Thoracic aorta (tissue), 2 donors: ENCODE data around the gene KIAA0232. TPM values are rescaled to one million over a fixed set of nuclear protein-coding genes. Genes with fewer than 3 reads are reported as not detected.

Source experiments
- ATAC-seq: fragments of 150-250 bp; one replicate; pipeline ENCODE4 v1.8.0; 2017; ENCODE audit warnings: low read depth; ENCODE audit not compliant: insufficient number of reproducible peaks, low FRiP score
- DNase-seq: peaks from one replicate; pipeline ENCODE4 v3.0.0-alpha.2; 2020; ENCODE audit warnings: low spot score
- H3K27ac ChIP-seq, 2 donors: fragments of 200-600 bp; sonication (generic); 1 replicate in 1 of 2; 2 replicates in 1 of 2; pipeline ENCODE4 v1.5.1; 2016; ENCODE audit warnings: mild to moderate bottlenecking in 2 of 2, moderate library complexity in 2 of 2
- H3K27me3 ChIP-seq: fragments of 200-600 bp; sonication (generic); replicated peaks from 2 replicates; pipeline ENCODE4 v1.6.0; 2016; ENCODE audit warnings: mild to moderate bottlenecking; ENCODE audit not compliant: insufficient read depth
- H3K36me3 ChIP-seq: fragments of 200-600 bp; sonication (generic); one replicate; pipeline ENCODE4 v1.5.1; 2016
- H3K4me1 ChIP-seq, 2 donors: fragments of 200-600 bp; sonication (generic); 1 replicate in 1 of 2; 2 replicates in 1 of 2; pipeline versions ENCODE4 v1.5.1 to v1.6.0; 2016; ENCODE audit warnings: low read depth in 2 of 2, mild to moderate bottlenecking in 1 of 2; ENCODE audit not compliant: control insufficient read depth in 1 of 2
- H3K4me3 ChIP-seq: fragments of 200-600 bp; sonication (generic); 2 replicates; pipeline ENCODE4 v1.5.1; 2016; ENCODE audit warnings: mild to moderate bottlenecking
- H3K9me3 ChIP-seq: fragments of 200-600 bp; sonication (generic); 2 replicates; pipeline ENCODE4 v1.5.1; 2016
- CTCF ChIP-seq: fragments of 200-600 bp; sonication (generic); IDR thresholded peaks from one replicate; pipeline ENCODE4 v1.5.1; 2019; ENCODE audit warnings: antibody characterized with exemption
- total RNA-seq, 2 donors: library from RNA; depleted of rRNA; stranded (reverse); fragments of >200 nt; gene quantifications; one replicate each; pipeline versions ENCODE4 v1.1.0 to v1.2.3, GENCODE V29; 2016

KIAA0232 gene
- total RNA-seq, 2 donors from 2014 or later = 56.9 to 80.8 TPM

DNA sequence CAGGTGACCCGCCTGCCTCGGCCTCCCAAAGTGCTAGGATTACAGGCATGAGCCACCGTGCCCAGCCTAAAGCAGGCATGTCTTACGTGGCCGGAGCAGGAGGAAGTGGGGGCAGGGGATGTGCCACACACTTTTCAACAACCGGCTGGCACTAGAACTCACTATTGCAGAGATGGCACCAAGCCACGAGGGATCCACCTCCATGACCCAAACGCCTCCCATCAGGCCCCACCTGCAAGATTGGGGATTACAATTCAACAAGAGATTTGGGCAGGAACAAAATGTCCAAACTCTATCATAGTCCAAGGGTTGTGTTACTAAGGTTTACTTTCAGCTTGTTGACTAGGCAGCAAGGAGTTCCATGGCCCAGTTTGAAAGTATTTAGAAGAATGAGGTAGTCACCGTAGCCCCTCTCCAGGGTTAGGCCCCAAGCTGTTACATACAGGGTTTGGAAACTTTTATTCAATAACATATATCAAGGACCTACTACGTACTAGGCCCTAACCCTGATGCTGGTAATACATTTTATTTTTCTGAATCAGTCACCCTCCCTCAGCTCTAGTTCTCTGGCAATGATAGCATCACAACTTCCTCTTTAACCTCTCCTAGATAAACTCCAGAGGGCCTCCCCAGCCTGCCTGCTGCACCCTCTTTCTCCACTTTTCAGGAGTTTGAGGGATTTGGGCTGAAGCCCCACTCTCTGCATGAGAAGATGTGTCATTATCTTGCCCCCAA, 109.1 kb downstream of the KIAA0232 start:
- TF ChIP-seq CTCF = no peak
- Histone ChIP-seq H3K4me1 (peaks cover 2 to 5% of the 10 kb centered on the region in 2 donors), H3K36me3 (no peaks in the 10 kb centered on the region), H3K4me3 (peak overlapping the region; percentile 5), H3K9me3 (no peaks in the 10 kb centered on the region), H3K27ac (peak overlapping the region in 1 of 2 donors; percentile 4), H3K27me3 (no peaks in the 10 kb centered on the region)
- DNase-seq = no peak
- ATAC-seq = no peak

DNA sequence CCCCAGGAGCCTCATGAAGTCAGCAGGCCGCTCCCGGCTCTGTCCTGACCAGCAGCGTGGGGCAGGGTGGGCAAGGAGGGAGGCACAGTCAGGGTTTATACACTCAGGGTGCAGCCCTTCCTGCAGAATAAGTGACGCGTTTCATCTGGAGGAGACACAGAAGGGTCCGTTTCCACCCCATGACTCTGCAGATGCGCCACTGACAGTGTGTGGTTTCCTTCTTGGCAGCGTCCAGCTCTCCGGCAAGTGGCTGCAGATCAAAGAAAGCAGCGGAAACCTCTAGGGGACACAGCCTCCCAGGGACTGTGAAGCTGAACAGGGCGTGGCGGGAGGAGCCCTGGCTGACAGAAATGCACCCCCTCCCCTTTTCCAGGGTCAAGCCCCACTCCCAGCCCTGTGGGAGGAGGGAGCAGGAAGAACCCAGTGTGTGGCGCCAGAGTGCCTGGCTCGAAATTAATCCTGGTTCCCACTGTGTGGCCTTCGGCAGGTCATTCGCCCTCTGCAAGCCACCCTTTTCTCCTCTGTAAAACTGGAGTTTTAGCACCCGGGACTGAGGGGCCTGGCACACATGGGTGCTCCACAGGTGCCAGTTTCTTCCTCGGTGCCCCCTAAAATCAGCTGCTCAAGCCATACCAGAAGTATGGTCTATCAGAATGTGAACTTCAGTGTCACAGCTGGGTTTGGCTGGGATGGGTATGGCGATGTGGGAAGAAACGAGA, 109.8 kb downstream of the KIAA0232 start:
- Histone ChIP-seq H3K27me3 (no peaks in the 10 kb centered on the region), H3K9me3 (no peaks in the 10 kb centered on the region), H3K4me1 (no peaks in the 10 kb centered on the region), H3K4me3 (peak overlapping the region; percentile 5), H3K36me3 (no peaks in the 10 kb centered on the region), H3K27ac (peak overlapping the region in 1 of 2 donors; percentile 4)
- DNase-seq (no peak), ATAC-seq (no peak)
- no peak for TF ChIP-seq CTCF

DNA sequence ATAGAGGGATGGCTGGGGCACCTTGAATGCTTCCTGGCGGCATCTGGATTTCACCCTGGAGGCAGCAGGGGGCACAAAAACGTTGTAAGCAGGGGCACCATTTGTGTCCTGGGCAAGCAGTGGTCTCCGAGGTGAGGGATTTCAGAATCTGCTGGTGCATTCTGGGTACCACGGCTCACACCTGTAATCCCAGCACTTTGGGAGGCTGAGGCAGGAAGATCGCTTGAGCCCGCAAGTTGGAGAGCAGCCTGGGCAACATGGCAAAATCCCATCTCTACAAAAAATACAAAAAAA, 110.3 kb downstream of the KIAA0232 start:
- no peak overlapping the region for H3K4me3 ChIP-seq
- no peaks in the 10 kb centered on the region for H3K27me3 ChIP-seq
- ATAC-seq (no peak), DNase-seq (no peak)
- no peak overlapping the region for H3K27ac ChIP-seq
- H3K36me3 ChIP-seq = no peaks in the 10 kb centered on the region
- no peak for TF ChIP-seq CTCF
- H3K9me3 ChIP-seq = no peaks in the 10 kb centered on the region
- H3K4me1 ChIP-seq = no peaks in the 10 kb centered on the region

DNA sequence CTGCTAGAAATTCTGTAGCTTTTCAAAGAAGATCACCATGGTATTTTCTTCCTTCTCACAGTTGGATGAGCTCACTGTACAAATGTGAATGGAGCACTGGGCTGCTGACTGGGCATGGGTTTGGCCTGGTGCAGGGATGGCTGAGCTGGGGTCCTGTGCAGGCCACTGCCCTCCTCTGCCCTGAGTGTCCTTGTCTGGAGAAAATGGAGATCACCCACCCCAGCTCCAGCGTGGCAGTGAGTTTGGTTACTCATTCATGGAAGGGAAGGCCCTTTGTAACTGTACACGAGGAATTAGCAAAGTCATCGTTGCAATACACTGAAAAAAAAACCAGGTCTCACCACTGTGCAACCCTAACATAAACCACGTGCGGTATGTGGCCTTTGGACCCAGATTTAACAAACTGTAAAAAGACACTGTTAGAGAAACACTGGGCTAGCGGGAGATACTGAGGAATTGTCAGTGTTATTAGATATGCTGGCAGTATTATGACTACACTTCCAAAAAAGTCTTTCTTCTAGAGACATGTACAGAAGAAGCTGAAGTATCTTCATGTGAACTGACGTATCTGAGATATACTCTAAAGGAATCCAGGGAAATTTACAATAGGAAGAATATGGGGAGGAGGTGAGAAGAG, 111.0 kb downstream of the KIAA0232 start:
- Histone ChIP-seq H3K4me1 (no peaks in the 10 kb centered on the region), H3K27me3 (no peaks in the 10 kb centered on the region), H3K9me3 (no peaks in the 10 kb centered on the region), H3K36me3 (no peaks in the 10 kb centered on the region), H3K27ac (no peak overlapping the region), H3K4me3 (no peak overlapping the region)
- no peak for DNase-seq
- no peak for ATAC-seq
- no peak for TF ChIP-seq CTCF

- ATAC-seq (no peak), DNase-seq (no peak)
- no peaks in the 10 kb centered on the region for H3K36me3 ChIP-seq
These were observed 111.6 kb downstream of the KIAA0232 start for GRCh38 chr4:6894086-6894478.

More at GRCh38 chr4:6894086-6894478, 111.6 kb downstream of the KIAA0232 start:
- Histone ChIP-seq H3K27me3 (no peaks in the 10 kb centered on the region), H3K9me3 (no peaks in the 10 kb centered on the region), H3K4me3 (no peak overlapping the region), H3K4me1 (no peaks in the 10 kb centered on the region), H3K27ac (no peak overlapping the region)
- TF ChIP-seq CTCF = no peak
